Stimulated activated CD4-positive, alpha-beta T cell treated with anti-CD3 and anti-CD28 coated beads, Interleukin-15, amount 100 ng/mL, for 48 hours (primary cell): ENCODE results near the gene ZNF423.
"Not testable (repeated sequence)": the region's sequence is repeated elsewhere in the genome, so short reads cannot be mapped to it uniquely, and the experiment has no call there.

Source experiments
- DNase-seq, 2 donors: peaks; one replicate each; pipeline ENCODE4 v3.0.0-alpha.2; 2020; ENCODE audit warnings: low read depth in 2 of 2

The ZNF423 gene

DNA sequence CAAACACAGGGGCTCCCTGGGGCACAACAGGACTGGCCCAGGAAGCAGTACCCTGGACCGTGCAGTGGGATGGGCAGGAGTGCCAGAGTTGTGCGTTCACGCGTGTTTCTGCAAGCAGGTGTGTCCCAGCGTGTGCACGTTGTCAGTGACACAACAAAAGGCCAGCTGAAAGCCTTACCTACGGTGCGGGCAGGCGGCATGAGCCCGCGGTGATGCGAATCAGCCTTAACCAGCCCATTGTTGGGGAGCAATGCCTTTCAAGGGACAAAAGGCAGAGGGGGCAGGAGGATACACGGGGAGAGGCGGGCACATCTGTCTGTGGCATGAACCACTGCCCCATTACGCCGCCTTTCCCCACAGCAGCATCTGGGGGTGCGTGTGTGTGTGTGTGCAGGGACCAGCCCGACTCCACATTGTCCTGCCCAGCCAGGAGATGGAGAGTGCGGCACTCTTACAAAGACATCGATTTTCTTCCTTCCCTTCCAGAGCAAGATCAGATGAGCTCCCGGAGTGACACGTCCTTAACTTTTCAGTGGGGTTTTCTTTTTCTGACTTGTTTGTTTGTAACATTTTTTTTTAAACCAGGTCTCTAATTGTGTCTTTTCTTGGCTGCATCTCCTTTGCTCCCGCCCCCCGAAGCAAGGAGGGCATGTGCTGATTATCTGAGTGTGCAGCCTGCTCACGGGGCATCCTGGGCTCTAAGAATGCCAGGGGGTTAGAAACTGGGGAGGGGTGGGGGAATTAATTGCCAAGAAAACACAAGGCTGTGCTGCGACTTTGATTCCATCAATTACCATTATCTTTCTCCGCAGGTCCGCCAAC, 158.1 kb downstream of the ZNF423 start:
- DNase-seq = no peak

DNA sequence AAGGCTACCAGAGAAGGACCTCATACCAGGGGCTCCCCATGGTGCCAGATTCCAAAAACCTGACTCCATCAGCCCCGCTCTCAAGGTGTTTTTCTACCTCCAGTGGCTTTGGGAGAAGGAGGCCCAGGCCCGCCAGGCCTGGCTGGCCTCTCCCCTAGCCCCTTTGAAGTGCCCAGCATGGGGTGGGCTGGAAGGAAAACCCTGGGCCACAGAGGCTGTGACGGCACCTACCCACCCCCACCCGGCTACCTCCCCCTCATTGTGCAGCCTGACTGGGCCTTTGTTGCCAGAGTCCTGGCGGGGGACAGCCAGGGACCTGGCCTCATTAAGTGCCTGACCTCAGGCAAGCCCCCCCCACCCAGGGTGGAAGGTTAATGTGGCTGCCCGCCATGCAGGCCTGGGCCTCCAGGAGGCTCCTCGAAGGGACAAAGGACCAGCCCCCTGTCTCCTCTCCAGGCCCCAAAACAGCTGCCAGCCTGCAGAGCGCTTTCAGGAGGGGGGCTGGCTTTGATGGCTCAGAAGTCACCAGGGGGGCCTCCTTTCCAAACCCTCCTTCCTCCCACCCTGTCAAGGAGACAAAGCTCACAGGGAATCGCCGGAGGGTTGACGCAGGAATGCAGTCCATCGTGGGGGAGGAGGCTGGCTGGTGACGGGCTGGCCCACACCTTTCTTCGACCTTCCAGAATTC, 159.4 kb downstream of the ZNF423 start:
- no peak for DNase-seq

DNA sequence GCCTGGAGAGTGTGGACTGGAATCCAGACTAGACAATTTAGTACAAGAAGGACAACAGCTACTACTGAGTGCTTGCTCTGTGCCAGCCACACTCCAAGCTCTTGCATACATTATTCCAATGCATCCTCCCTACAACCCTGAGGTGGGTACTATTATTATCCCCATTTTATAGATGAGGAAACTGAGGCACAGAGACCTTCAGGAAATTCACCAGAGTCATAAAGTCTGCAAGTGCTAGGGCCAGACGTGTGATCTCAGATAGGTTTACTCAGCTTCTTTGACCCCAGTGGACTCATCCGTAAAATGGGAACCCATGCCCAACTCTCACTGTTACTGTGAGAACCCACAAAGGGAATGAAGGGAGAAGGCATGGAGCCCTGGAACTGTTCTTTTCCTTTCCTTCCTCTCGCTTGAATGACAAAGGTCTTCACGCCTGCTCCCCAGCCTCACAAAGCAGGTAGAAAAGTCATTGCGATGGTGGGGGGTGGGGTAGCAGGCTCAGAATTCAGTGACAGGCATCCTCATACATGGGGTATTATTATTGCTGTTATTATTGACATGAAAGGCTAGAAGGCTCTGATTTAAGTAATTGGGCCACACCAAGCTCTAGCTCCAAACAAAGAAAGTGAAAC, 160.0 kb downstream of the ZNF423 start:
- no peak for DNase-seq

DNA sequence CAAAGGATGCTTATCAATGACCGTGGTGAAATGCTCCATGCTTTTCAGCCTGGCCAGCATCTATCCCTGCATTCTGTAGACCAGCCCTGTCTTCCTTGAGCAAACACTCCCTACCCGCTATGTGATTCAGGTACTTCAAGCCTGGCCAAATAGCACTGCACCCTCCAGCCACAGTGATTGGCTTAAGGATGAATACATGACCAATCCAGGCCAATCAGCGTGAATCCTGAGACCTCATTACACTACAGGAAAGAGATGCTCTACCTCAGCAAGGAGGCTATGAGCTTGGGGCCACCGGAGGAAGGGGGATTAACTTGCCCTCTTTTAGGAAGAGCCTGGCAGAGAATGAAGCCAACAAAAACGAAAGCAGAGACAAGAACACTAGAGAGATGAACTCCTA, 162.5 kb downstream of the ZNF423 start:
- no peak for DNase-seq

DNA sequence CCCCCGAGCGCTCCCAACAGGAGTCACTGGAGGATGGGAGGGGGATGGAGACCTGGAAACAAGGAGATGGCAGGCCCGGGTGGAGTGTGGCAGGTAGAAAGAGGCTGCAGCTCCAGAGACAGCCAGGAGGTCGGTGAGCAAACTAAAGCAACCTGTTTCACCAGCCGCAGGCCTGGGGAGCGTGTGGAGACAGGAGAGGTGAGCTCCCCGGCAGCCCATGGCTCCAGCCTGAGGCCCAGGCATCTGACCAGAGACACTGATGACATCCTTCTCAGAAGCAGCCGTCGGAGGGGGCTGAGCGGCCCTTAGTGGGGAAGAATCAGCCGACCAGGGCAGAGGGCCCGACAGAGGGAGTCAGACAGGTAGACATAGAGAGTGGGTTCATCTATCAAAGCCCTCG, 165.1 kb downstream of the ZNF423 start:
- DNase-seq = no peak

DNA sequence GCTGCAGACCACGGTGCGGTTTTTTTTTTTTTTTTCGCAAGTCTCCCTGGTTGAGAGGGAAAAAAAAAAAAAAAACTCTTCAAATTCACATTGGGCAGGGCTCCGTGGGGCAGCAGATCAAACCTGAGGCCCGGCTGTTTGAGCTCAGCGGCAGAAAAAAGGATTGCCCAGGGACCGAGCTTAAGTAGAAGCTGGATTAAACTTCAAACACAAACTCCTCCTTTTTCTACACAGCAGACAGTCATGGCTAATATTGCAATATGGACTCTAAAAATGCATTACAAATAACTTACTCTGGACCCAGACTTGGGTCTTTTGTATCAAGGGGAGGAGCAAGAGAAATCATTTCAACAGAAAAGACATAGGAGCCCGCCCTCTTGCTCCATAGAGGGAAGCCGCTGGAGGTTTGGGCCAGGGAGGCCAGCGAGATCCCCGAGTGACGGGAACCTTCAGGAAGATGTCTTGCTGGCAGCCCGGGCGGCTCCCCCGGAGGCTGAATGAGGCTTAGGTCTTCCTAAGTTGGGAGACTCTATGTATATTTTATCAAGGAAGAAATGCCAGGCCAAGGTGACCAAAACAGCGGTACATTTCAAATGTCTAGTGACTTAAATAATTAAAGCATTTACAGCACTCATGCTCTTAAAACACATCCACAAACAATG, 167.7 kb downstream of the ZNF423 start:
- DNase-seq = no peak

DNA sequence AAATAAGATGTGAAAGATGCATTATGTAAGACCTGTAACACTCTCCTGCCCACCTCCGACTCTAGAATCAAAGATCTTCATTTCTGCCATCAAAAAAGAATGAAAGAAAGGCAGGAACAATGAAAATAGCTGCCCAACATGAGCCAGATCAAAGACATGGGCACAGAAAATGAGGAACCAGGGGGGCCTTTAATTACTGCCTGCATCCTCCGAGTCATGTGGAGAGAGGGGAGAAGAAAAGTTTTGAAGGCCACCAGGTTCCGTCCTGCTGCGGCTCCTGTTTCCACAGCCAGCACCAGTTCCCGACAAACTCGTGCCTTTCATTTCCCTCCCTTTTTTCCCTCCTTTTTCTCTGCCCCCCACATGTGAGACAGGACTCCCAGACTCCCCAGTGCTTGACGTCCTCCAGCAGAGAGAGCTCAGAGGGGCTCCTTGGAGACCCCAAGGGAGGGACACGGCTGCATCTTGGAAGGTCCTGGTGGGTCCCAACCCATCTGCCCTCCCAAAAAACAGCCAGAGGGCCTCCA, 168.4 kb downstream of the ZNF423 start:
- DNase-seq = no peak

DNA sequence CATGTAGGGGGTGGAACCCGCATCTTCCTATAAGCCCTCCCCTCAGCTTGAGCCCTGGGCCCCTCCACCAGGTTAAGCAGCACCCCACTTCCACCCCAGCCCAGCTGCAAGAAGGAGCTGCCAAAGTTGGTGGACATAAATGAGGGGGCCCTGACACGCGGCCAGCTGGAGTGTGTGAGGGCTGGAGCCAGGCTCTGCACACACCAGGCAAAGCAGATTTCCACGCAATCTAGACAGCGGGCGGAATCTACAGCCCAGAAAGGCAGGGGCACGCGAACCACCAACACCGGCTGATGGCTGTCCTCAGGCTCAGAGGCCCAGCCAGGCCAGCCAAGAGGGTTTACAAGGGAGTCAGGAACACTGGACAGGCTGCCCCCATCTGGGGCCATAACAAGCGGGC, 171.2 kb downstream of the ZNF423 start:
- DNase-seq = no peak

DNA sequence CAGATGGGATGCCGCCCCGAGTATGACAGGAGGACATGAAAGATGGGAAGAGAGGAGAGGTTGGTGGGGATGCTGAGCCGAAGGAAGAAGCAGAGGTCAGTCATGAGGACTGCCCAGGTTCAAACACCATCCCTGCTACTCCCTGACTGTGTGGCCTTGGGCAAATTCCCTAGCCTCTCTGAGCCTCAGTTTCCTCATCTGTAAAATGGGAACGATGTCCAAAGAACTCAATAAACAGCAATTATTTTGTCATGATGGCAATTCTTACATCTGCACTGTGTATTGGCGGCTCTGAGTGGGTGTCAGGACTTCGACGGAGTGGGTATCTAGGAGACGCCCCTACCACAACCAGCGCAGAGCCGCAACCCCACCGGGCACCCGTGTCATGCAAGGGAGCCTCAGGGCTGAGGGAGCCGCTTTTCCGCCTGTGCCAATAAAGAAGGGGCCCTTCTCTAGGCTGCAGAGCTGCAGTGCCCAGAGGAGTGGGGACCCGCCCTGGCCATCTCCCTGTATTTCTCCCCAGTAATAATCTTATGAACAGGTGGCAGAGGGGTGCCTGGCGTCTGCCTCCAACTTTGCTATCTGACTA, 173.2 kb downstream of the ZNF423 start:
- no peak for DNase-seq

DNA sequence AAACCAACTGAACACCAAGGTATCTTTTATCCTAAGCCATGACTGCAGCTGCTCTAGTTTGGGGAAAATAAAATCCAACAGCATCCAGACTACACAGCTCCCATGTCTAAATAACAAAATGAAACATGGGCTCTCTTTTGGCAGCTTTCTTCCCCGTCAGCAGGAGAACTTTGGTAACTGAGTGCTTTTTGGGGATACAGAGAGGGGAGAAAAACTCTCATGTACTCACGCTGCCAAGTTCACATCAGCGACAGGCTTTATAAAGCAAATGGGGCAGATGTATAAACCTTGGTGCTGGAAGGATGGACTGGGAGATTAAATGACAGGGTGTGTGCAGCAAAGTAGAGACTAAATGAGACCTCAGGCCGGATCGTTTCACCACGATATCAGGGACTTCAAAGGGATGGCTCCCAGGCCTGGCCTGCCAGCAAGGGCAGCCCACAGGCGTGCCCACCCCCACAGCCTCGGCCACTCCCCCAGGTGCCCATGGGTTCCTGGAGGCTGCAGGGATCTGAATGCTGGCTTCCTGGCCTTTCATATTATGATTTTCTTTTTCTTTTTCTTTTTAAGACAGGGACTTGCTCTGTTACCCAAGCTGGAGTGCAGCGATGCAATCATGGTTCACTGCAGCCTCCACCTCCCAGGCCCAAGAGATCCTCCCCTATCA, 174.6 kb downstream of the ZNF423 start:
- DNase-seq = no peak

DNA sequence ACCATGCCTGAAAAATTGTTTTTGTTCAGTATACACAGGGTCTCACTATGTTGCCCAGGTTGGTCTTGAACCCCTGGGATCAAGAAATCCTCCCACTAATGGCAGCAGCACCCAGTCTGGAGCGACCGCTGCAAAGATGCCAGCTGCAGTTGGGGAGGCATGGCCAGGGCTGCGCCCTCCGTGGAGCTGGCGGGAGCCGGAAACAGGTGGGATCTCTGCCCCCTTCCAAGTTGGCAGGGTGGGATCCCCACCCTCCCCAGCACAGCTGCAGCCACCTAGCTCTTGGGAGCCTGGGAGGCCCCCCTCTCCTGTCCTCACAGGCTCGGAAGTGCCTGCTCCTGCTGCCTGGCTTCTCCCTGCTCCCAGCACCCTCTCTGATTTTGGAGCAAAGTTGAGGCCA, 176.8 kb downstream of the ZNF423 start:
- DNase-seq = no peak

DNA sequence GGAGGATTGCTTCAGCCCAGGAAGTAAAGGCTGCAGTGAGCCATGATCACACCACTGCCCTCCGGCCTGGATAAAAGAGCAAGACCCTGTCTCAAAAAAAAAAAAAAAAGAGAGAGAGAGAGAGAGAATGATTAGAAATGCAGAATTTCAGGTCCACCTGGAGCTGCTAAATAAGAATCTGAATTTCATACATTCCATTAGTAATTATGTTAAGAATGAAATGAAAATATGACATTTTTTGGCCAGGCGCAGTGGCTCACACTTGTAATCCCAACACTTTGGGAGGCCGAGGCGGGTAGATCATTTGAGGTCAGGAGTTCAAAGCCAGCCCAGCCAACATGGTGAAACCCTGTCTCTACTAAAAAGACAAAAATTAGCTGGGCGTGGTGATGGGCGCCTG, 178.3 kb downstream of the ZNF423 start:
- DNase-seq = not testable (repeated sequence)

DNA sequence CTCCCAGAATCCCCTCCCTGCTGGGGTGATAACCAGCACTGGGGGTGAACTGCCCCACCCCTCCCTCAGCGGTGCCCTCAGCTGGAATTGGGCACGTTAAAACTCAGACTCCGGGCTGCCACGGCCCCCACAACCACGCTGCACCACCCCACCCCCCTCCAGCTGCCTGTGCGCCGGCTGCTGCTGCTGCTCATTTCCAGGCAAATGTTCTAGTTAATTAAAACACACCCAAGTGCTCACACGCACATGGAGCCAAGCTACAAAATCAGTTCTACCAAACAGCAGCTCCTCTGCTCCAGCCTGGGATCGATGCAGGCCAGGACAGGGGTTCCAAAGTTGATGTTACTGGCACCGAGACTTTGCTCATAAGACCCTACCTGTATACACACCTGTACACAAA, 180.5 kb downstream of the ZNF423 start:
- DNase-seq = no peak

DNA sequence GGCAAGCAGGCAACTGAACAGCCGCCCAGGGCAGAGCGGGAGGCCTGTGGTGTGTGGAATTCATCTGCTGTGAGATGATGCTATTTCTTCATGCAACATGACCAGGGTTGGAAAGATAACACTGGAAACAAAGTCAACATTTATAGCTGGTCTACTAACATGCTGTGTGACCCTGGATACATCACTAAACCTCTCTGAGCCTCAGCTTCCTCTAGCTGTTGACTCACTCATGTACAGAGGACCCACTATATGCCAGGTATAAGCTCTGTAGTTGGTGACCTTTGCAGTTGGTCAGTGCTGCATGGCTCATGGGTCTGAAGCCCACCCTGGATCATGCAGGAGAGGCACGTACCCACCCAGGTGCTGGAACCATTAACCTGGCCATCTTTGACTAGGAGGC, 180.9 kb downstream of the ZNF423 start:
- no peak for DNase-seq

DNA sequence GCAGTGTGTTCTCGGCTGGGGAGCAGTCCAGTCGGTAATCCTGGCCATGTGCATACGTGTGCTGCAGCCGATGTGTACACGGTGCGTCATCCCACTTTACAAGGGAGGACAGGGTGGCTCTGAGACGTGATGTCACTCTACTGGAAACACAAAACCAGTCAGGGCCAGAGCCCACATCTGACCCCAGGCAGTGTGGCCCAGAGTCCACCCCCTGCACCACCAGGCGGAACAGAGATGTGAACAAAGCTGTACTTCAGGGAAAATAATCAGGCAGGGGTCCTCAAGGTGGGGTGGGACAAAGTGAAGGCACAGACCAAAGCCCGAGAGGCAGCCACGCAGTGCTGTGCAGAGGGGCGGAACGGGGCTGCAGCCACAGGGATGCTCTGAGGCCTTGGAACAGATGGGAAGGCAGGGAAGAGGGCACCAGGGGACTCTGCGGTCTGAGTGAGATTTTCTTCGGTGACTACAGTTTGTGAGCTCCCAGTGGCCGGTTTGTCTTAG, 181.5 kb downstream of the ZNF423 start:
- DNase-seq = no peak

DNA sequence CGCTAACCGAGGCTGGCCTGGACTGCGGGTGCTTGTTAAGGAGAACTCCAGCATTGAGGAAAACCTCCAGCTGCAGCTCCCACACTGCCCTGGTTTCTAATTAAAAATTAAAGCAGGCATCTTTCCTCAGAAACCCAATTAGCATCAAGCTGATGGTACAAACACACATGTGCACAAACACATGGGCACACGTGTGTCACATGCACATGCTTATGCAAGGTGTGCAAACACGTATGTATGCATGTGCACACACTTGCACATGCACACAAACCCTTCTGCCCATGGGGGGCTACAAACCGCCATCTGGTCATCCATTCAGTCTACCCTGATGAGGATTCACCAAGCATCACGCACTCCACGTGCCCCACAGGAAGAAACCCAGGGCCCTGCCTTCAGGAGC, 182.5 kb downstream of the ZNF423 start:
- DNase-seq = no peak

DNA sequence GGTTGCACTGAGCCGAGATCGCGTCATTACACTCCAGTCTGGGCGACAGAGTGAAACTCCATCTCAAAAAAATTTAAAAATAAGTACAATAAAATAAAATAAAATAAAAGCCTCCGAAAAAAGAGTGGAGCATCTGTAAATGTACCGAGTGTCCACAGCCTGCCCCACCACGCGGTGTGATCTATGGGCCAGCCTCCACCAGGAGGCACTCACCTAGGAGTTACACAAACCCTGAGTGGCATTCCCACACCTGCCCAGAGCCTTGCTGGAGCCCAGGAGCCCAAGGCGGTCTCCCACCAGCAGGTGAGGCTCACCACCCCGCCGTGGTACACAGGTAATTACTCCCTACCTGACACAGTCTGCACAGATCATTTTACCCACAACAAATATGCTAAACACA, 183.2 kb downstream of the ZNF423 start:
- DNase-seq = no peak

DNA sequence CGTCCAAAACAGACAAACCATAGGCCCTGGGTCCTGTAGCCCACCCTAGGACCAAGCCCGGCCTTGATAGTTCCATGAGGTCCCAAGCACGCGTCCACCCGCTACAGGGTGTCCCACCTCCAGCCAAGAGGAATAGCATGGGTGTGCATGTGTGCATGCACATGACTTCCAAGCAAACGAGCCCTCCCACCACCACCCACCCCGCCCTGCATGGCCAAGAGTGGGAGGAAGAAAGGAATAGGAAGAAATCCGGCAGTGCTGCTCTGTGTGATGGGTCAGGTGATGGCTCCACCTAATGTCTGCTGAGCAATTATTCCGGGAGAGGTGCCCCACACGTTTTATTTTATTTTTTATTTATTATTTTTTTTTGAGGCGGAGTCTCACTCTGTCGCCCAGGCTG, 184.6 kb downstream of the ZNF423 start:
- DNase-seq = no peak

DNA sequence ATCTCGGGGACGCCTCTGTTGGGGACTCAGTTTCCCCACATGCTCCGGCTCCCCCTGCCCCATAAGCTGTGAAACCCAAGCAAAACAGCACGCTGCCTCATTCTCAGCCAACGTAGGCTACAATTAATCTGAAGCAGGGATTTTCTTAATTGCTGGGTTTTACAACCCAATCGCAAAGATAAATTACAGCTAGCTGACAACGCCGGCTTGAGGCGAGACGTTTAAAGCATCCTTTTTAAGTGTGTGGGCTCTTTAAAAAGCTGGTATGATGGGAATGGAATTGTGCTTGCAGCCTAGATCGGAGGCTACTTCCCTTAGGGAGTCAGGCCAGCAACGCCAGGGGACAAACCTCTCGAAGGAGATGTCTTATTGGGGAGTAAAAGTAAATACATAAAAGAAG, 185.3 kb downstream of the ZNF423 start:
- DNase-seq = no peak

DNA sequence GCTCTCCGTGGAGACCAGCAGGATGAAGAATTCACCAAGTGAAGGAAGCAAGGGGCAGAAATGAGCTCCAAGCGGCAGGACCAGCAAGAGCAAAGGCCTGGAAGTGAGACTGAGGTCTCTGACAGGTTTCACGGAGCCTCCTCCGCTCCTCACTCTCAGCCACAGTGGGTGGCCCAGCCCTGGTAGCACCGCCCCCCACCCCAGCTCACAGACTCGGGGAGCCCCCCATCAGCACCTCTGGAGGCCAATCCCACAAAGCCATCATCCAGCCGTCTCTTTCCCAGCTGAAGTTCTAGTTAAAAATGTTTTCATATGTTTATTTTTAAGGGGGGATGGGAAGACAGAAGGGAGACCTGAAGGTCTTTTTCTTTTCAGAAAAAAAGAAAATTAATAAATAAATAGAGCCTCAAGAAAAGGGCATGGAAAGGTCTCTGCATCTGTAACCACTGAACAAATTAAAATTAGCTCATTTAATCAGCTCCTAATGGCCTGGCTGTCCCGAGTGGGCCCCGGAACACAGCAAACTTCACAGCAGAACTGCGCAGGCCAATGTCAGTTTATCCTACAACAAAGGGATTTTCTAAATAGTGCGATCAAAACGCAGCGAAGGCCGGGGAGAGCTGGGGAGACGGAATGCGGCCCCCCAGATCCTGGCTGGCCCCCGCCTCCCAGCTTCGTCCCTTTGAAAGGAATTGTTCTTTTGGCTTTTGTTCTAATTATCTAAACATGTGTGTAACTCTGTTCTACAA, 190.3 kb downstream of the ZNF423 start:
- DNase-seq = no peak
